HG03280 (cell line): Measurements from ENCODE around the gene CD109.
"Not testable (repeated sequence)": the region's sequence is repeated elsewhere in the genome, so short reads cannot be mapped to it uniquely, and the experiment has no call there.

Experiments
- ATAC-seq: cut with Tn5 transposase; IDR thresholded peaks from one replicate; pipeline ENCODE4 v1.9.1; 2021; ENCODE audit warnings: mild to moderate bottlenecking, moderate library complexity; ENCODE audit not compliant: unreplicated experiment

Gene CD109

DNA sequence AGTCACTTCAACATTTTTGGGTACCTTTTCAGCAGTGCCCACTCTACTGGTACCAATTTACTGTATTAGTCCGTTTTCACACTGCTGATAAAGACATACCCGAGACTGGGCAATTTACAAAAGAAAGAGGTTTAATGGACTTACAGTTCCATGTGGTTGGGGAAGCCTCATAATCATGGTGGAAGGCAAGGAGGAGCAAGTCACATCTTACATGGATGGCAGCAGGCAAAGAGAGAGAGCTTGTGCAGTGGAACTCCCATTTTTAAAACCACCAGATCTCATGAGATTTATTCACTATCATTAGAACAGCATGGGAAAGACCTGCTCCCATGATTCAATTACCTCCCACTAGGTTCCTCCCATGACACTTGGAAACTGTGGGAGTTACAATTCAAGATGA is 12.4 kb upstream of the CD109 start:
- not testable (repeated sequence) for ATAC-seq

DNA sequence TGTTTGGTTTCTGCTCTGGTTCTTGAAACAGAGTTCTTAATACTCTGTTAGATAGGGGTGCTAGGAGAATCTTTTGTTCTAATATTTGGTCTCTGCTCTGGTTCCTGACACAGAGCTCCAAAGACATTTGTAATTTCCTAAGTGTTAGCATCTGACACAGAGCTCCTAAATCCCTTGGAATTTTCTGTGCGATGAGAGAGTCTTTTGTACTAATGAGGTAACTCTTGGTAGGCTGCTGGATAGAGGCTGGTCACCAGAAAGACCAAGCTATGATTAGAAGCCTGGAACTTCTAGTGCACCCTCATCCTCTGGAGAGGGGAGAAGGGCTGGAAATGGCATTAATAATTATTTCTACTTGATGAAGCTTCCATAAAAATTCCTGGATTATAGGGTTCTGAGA is 7.7 kb upstream of the CD109 start:
- no peak for ATAC-seq

DNA sequence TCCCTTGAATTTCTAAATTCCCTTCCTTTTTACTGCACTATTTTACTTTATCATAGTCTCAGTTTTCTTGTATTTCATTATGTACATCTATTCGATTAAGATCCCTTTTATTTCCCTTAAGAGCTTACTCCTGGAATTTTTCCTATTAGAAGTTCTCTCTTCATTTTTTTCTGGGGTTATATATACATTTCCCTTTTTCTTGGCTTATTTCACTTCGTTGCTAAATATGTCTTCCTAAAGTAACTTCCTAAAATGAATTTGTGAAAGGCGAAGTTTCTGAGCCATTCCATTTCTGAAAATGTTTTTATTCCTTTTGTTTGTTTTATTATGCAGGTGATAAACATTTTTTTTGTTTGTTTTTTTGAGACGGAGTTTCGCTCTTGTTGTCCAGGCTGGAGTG is 5.9 kb upstream of the CD109 start:
- no peak for ATAC-seq

DNA sequence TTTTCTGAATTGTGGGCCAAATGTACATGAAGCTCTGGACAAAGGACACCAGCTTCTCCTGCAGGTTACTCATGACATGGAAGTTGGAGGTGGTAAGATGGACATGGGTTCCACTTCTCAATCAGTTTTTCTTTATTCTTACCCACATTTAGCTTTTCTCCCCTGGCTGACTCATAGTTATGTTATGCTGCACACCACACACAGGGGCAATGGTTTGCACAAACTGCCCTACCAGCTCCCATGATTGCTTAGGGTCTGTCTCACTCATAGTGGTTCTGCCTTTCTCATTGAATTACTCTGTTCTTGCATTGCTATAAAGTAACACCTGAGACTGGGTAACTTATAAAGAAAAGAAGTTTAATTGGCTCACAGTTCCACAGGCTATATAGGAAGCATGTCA is 4.5 kb upstream of the CD109 start:
- ATAC-seq, result no peak

DNA sequence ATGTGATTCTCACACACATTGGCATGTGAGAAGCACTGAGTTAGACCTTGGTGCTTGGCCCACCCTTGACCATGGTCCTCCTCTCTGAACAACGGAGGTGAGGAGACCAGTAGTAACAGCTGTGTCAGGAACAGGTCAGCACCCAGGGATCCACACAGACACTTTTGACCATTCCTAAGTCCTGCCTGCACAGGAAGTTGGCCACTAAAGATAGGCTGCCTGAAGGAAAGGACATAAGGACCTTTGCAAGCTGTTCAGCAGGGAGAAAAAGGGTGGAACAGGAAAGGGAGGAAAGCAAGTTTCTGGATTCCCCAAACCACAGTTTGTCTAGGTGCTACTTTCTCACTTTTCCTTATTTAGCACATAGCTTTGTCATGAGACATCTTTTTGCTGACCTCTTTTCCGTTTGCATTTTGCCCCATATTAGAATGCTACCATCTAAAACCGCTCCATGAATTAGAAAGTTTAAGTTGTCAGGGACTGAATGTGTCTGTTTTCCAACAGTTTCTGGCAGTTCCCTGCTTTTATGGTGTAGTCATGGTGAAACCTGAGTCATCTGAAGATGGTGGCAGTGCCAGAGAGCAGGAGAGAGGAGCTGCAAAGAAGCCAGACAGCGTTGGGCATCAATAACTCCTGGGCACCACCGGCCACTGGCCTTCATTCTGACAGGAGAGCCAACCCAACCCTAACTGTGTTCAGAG is 1.1 kb upstream of the CD109 start:
- ATAC-seq, result no peak

DNA sequence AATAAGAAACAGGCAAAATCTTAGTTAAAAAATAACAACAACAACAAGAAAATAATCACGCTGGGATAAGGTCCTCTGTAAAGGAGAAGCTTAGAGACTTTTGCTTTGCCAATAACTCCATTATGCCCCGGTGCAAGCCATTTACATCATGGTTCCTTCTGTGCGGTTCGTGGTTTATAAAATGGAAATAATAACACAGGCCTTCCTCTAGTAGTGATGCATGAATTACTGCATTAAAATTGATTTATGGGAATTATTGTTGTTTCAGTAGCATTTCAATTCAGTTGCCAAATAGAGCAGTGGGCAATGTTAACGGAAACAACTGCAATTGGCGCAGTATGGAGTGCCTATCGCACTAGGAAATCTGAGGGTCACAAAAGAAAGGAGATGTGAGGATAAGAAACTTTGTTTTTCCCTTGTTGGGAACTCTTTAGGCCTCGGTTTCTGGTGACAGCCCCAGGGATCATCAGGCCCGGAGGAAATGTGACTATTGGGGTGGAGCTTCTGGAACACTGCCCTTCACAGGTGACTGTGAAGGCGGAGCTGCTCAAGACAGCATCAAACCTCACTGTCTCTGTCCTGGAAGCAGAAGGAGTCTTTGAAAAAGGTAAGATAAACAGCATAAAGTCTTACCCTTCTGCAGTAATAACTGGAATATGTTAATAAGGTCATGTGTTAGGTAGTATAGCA is 1.1 kb downstream of the CD109 start:
- ATAC-seq, result no peak

DNA sequence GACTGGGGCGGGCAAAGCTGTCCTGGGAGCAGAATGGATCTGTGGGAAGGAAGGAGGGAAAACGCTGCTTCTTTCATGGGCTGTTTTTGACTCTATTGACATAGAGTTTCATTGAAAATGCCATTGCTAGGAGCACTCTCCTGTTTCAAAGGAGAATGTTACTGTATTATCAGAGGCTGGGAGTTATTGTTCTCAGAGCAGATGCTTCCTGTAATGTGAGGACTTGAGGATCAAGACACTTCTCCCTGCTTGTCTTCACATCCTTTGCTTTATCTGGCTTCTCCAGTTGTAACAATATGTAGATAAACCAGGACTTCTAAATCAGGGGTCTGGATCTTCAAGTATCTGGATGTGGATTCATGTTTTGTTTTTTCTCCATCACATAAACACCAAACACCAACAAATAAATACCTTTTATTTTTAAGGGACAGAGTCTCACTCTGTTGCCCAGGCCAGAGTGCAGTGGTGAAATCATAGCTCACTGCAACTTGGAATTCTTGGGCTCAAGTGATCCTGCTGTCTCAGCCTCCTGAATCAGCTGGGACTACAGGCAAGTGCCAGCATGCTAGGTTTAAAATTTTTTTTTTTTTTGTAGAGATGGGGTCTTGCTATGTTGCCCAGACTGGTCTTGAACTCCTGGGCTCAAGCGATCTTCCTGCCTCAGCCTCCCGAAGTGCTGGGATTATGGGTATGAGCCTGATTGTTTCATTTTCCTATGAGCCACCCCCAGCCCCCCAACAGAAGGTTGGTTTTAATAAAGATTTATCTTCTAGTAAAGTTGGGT is 3.9 kb downstream of the CD109 start:
- no peak for ATAC-seq

DNA sequence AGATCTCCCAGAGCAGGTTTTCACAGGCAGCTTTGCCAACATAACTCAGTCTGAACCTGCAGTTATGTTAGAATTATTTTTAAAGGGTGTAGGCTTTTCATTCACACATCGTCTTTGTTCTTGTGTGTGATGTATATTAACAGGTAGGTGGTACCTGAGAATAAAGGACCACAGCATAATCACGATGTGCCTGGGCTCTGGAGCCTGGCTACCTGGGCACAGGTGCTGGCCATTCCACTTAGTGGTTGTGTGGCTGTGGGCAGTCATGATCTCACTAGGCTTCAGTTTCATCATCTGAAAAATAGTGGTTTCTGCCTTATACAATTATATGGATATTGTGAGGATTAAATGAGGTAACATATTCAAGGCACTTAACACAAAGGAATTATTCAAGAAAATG is 6.4 kb downstream of the CD109 start:
- ATAC-seq, result no peak

DNA sequence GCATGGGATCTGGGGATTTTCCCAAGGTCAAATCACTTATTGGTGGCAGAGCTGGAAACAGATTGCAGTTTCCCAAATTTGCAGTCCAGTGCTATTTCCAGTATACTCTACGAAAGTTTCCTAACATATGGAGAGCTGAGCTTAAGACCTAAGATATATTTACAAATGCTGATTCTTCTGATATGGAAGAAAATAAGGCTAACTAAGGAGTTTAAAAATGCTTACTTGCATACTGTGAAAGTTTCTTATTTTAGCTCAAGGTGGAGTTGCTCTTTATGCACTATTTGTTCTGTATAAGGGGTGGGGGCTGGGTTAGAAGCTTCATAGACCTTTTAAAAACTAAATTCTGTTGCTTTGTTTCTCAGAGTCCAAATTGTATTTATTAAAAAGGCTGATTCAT is 7.5 kb downstream of the CD109 start:
- no peak for ATAC-seq

DNA sequence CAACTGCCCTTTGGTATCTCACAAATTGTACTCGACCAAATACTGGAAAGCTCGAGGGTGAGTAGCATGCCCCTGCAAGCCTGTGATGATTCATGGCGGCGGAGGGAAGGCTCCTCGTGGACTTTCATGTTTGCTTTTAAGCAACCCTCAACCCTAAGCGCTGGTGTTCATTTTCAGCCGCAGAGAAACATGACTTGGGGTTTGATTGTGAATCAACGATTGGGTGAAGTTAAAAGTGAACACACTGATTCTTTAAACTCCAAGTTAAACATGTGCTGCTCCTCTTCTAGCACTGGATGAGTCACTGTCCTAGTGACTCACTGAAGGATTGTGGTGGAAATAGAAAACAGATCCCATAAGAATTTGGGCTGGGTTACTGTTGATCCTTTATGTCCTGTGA is 8.3 kb downstream of the CD109 start:
- no peak for ATAC-seq

DNA sequence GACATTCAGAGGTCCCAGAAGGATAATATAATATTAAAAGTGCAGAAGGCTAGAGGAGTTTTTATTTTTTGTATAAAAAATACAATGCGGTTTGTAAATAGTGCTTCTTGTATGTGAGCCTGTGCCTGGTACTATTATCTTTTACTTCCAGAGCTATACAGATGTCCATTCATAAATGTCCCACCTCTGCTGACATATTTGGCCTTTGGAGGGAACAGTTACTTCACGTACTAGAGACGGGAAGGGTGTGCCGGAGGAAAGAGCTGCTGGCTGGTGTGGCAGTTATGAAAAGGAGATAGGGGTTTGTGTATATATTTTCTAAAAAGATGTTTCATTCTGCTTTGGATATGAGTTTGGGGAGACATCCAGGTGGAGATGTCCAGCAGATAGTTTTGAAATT is 8.8 kb downstream of the CD109 start:
- ATAC-seq, result no peak

DNA sequence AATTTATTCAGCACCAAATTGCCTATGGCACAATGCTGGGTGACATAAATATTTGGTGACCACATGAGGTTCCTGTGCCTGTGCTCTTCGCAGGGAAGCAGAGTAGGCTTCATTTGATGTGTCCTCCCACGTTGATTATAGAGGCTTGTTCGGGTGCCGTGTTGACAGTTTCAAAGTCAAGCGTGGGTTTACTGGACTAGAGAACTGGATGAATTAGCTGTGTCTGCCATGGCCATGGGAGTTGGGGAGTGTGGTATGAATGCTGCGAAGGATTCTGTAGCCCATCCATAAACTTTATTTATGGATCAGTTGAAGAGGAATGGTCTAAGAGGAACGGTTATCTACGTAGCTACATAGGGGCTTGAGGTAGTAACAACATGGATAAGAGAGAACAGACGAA is 11.0 kb downstream of the CD109 start:
- ATAC-seq, result no peak

DNA sequence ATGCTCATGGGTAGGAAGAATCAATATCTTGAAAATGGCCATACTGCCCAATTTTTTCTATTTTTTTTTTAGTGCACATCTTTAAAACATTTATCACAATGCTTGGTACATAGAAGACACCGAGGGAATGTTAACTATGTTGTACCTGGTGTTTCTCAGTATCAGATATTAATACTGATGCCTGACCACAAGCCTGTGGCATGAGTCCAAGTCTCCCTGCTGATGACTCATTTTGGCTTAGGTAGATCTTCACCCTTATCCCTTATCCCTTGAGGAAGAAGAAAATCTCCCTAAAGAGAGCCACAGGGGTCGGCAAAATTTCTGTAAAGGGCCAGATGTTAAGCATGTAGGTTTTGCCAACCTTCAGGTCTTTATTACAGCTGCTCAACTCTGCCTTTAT is 14.5 kb downstream of the CD109 start:
- ATAC-seq, result no peak

DNA sequence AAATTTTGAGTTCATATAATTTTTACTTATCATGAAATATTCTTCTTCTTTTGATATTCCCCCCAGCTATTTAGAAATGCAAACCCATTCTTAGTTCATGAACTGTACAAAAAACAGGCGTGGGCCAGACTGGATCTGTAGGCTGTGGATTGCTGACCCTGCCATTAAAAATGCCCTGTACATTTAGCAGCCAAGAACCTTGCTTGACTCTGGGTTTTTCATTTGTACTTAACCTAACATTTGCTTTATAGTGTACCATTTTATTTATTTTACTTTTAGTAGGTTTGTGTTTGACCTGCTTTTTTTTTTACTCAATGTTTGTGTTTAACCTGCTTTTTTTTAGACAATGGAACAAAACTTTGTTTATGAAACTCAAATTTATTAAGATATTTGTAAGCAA is 14.9 kb downstream of the CD109 start:
- no peak for ATAC-seq

DNA sequence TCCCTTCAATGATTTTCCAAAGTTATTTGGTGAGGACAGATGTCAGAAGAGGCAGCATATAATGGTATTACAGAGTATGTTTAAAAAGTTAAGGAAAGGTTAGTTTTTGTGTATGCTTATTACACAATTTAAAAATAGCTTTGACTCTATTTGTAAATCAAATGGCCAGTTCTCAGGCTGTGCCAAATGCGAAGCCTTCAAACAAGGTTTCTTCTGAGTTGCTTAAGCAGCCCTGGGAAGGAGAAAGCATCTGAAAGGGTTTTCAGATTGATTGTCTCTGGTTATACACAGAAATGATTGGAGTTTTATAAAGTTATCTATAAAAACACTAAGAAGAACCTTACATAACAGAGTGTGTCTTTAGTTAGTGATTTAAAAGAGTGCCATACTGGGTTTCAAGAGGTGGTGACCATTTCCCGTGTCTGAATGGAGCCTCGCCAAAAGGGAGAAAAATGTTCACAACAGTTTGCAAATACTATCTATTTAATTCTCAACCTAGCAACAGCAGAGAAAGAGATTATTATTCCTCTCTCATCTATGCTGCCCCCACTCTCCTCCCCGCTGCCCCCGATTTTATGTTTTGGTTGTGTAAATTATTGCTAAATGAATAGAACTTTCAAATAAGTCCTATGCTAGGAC is 16.7 kb downstream of the CD109 start:
- no peak for ATAC-seq

DNA sequence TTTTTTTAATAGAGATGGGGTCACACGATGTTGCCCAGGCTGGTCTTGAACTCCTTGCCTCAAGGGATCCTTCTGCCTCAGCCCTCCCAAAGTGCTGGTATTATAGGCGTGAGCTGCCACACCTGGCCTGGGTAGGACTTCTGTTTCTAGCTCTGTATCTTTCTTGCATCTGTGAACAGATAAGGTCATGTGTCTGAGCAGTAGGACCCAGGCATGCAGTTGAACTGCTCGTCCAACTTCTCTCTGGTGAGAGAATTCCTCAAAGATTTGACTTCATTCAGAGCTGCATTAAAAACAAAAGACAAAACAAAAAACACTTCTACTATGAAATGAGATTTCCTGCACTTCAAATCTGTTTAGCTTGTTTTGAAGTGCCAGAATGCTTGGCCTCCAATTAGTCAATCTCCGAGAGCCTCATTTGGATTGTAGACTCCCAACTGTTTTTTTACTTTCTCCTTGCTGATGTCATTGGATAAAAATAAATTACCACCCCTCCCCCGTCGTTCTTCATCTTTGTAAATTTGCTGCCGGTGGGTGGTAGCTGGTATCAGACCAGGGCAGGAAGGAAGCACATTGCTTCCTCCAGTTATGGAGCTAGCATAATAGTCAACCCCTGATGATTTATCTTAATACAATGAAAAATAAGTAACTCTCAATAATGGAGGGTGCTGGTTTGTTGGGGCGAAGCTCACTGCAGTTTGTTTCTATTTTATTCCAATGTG is 17.6 kb downstream of the CD109 start:
- ATAC-seq, result no peak

DNA sequence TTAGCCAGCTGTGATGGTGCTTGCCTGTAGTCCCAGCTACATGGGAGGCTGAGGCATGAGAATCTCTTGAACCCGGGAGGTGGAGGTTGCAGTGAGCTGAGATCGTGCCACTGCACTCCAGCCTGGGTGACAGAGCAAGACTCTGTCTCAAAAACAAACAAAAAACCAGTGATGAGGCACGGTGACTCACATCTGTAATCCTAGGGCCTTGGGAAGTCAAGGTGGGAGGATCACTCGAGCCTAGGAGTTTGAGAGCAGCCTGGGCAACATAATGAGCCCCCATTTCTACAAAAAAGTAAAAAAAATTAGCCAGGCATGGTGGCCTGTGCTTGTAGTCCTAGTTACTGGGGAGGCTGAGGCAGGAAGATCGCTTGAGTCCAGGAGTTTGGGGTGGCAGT is 19.1 kb downstream of the CD109 start:
- not testable (repeated sequence) for ATAC-seq

DNA sequence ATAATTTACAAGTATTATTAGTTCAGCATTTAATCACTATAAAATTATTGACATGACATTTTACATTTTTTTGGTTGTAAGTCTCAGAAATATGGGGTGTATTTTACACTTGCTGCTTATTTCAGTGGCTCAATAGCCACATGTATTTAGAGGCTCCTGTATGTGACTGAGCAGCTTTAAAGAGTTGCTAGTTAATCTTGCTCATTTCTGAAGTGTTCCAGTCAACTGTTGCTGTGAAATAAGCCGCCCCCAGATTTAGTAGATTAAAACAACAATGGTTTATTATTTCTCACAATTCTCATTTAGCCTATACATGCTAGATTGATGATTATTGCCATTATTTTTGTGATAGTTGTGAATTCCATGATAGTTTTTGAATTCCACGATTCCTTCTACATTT is 23.0 kb downstream of the CD109 start:
- no peak for ATAC-seq

DNA sequence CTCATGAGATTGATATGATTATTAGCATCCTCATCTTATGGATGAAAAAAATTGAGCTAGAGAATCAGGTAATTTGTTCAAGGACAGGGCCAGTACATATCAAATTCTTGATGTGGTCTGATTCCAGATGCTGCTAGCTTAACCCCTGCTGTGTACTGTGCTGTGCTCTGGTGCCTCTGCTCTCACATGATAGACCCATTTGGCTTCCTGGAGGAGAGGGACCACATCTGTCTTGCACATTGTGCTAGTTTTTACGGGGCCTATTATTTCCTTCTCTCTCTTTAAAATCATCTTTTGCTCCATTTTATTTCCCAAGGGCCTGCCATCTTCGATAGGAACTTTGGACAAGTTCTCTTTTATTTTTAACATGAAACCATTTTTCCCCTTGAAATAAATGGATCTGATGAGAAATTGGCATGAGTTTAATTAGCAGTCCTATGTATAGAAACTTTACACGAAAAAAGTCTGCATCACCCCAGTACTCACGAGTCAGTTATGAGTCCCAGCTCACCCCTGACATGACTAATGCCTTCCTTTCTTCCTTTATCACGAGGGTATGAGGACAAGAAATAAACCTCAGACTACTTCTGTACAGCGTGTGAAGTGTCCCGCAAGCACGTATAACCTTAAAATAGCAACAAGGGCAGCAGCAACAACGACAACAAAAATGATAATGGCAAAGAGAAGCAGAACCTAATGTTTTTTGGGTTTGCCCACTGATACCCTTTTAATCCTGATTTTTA is 26.5 kb downstream of the CD109 start:
- ATAC-seq, result peak; percentile 61

DNA sequence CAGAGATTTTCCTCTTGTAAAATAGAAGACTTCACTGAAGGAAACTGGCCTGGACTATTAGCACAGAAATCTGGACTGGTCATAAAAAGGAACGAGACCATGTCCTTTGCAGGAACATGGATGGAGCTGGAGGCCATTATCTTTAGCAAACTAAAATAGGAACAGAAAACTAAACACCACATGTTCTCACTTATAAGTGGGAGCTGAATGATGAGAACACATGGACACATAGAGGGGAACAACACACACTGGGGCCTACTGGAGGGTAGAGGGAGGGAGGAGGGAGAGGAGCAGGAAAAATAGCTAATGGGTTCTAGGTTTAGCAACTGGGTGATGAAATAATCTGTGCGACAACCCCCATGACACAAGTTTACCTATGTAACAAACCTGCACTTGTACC is 27.5 kb downstream of the CD109 start:
- not testable (repeated sequence) for ATAC-seq
